BLaER1 treated with 17β-estradiol and CSF1 and Interleukin-3, amounts not matched to agents 10 nM and 100 nM (cell line): Measurements from ENCODE around the gene ACR.
"Not testable (repeated sequence)": the region's sequence is repeated elsewhere in the genome, so short reads cannot be mapped to it uniquely, and the experiment has no call there.

Experiments
- H3K27ac ChIP-seq, 11 experiments: shearing (Covaris generic); formaldehyde crosslinking; 2 replicates each; pipeline ENCODE4 v1.8.1; 2022
- H3K27me3 ChIP-seq, 11 experiments: shearing (Covaris generic); formaldehyde crosslinking; 2 replicates each; pipeline ENCODE4 v1.8.1; 2022
- H3K36me3 ChIP-seq, 11 experiments: shearing (Covaris generic); formaldehyde crosslinking; 2 replicates each; pipeline ENCODE4 v1.8.1; 2022
- H3K4me1 ChIP-seq, 10 experiments: shearing (Covaris generic); formaldehyde crosslinking; 2 replicates each; pipeline ENCODE4 v1.8.1; 2022
- H3K4me2 ChIP-seq, 11 experiments: shearing (Covaris generic); formaldehyde crosslinking; 2 replicates each; pipeline ENCODE4 v1.8.1; 2022
- H3K4me3 ChIP-seq, 10 experiments: shearing (Covaris generic); formaldehyde crosslinking; 2 replicates each; pipeline ENCODE4 v1.8.1; 2022
- H3K9ac ChIP-seq, 11 experiments: shearing (Covaris generic); formaldehyde crosslinking; 2 replicates each; pipeline ENCODE4 v1.8.1; 2022
- H3K9me3 ChIP-seq, 11 experiments: shearing (Covaris generic); formaldehyde crosslinking; replicated peaks in 1 of 11; 2 replicates each; pipeline ENCODE4 v1.8.1; 2022
- H4K20me1 ChIP-seq, 11 experiments: shearing (Covaris generic); formaldehyde crosslinking; 2 replicates each; pipeline ENCODE4 v1.8.1; 2022
- Cebpa-rat ChIP-seq, 11 experiments: shearing (Covaris generic); IDR thresholded peaks; 2 replicates each; pipeline ENCODE4 v1.8.1; 2022

The ACR gene

DNA sequence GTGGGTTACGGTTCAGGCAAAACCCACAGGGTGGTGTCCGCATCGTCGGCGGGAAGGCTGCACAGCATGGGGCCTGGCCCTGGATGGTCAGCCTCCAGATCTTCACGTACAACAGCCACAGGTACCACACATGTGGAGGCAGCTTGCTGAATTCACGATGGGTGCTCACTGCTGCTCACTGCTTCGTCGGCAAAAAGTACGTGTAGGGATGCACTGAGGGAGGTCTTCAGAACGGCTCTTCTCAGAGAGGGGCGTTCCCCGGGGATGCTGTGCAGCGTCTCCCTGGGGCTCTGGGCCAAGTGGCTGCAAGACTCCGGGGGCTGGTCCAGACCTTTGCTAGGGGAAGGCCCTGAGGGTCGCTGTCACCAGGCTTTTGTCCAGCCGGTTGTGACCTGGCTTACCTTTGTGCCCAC lies 1.3 kb downstream of the ACR start:
- Histone ChIP-seq H3K27ac (no peak overlapping the region), H3K36me3 (no peaks in the 10 kb centered on the region), H3K4me2 (peak overlapping the region; percentile 16 to 94 (median 71); a peak in 20 of 22 replicates), H3K4me3 (no peak overlapping the region), H3K27me3 (peaks cover 0 to 14% (median 0%) of the 10 kb centered on the region in 11 experiments; a peak in 5 of 22 replicates), H3K9ac (peak overlapping the region in 3 of 11 experiments; percentile 12 to 44 (median 14); a peak in 3 of 22 replicates), H3K9me3 (no peaks in the 10 kb centered on the region), H3K4me1 (peaks cover 13 to 26% (median 21%) of the 10 kb centered on the region in 10 experiments; a peak in 19 of 20 replicates), H4K20me1 (peaks cover 0 to 15% (median 0%) of the 10 kb centered on the region in 11 experiments; a peak in 3 of 22 replicates)
- TF ChIP-seq Cebpa-rat (IDR thresholded peaks at IDR 0.05): no peak

DNA sequence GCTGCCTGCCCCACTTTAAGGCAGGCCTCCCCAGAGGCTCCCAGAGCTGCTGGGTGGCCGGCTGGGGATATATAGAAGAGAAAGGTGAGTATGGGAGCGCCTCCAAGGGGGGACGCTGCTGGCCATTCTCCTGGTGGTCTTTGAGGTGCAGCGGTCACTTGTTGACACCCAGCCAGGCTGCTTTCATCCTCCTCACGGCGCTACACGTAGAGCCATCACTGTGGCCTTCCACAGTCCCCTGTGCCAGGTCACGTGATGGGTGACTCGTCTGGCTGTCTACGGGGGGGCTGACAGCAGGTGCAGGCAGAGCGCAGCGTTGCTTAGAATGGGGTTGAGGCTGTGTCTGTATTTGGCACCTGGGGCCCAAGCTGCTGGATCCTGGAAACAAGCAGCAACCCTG lies 1.9 kb downstream of the ACR start:
- Histone ChIP-seq H3K27ac (no peak overlapping the region), H3K9ac (peak overlapping the region in 3 of 11 experiments; percentile 12 to 44 (median 14); a peak in 1 of 22 replicates), H3K9me3 (no peaks in the 10 kb centered on the region), H3K27me3 (peaks cover 0 to 14% (median 0%) of the 10 kb centered on the region in 11 experiments; a peak in 5 of 22 replicates), H3K4me1 (peaks cover 13 to 26% (median 21%) of the 10 kb centered on the region in 10 experiments; a peak in 19 of 20 replicates), H3K36me3 (no peaks in the 10 kb centered on the region), H3K4me2 (peak overlapping the region; percentile 16 to 94 (median 71); a peak in 20 of 22 replicates), H3K4me3 (no peak overlapping the region), H4K20me1 (peaks cover 0 to 14% (median 0%) of the 10 kb centered on the region in 11 experiments; a peak in 2 of 22 replicates)
- no peak for TF ChIP-seq Cebpa-rat (IDR thresholded peaks at IDR 0.05)

DNA sequence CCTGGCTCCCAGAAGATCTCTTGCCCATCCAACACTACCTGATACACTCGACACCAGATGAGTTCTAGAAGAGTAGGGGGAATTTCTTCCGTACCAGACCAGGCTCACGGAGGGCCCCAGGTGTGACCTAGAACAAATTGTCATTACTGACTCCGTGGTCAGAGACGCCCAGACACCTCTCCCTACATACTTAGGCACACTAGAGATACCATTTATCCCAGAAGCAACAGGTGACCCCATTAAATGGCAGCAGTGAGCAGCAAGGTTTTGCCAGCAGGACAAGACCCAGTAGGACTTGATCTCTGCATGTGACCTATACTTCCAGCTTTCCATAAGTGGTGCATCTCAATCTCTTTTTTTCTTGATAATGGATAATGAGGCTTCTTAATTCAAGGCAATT lies 2.7 kb downstream of the ACR start:
- Histone ChIP-seq H3K4me2 (peak overlapping the region in 6 of 11 experiments; percentile 60 to 94 (median 86); a peak in 7 of 22 replicates), H4K20me1 (peaks cover 0 to 14% (median 0%) of the 10 kb centered on the region in 11 experiments; a peak in 3 of 22 replicates), H3K27me3 (peaks cover 0 to 14% (median 0%) of the 10 kb centered on the region in 11 experiments; a peak in 5 of 22 replicates), H3K4me1 (peaks cover 13 to 26% (median 21%) of the 10 kb centered on the region in 10 experiments; a peak in 19 of 20 replicates)
- not testable (repeated sequence) for H3K9me3 ChIP-seq, H3K27ac ChIP-seq, H3K4me3 ChIP-seq, H3K36me3 ChIP-seq, H3K9ac ChIP-seq

DNA sequence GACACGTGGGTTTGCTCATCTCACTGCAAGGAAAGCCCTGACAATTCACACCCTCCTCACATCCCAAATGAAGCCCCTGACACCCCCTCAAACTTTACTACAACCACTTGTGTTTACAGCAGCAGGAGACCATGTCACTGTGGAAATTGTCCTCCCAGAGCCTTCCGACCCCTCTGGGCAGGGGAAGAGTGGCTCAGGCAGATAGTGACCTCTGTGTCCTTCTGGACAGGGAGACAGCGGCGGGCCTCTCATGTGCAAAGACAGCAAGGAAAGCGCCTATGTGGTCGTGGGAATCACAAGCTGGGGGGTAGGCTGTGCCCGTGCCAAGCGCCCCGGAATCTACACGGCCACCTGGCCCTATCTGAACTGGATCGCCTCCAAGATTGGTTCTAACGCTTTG lies 6.4 kb downstream of the ACR start:
- not testable (repeated sequence) for H3K4me3 ChIP-seq, H4K20me1 ChIP-seq, H3K27me3 ChIP-seq, H3K9ac ChIP-seq, H3K36me3 ChIP-seq, H3K4me2 ChIP-seq, H3K27ac ChIP-seq, H3K9me3 ChIP-seq
- peaks cover 7 to 13% (median 11%) of the 10 kb centered on the region in 10 experiments; a peak in 19 of 20 replicates for H3K4me1 ChIP-seq

DNA sequence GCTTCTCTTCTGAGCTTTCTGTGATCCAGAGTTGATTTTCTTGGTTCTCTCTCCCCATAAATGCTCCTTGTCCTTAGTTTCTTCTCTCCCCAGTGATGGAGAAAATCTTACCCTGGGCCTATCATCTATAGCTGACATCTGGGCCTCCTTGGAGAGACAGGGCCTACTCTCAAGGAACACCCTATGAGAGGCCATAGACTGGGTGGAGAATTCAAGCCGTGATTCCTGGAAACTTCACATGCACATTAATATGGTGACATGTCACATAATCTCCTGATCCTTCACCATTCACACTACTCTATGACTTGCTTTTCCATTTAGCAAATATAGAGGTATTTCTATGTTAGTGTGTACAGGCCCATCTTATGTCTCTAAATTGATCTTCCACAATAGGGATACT lies 9.5 kb downstream of the ACR start:
- not testable (repeated sequence) for H3K27me3 ChIP-seq, H3K9me3 ChIP-seq, H3K4me2 ChIP-seq

DNA sequence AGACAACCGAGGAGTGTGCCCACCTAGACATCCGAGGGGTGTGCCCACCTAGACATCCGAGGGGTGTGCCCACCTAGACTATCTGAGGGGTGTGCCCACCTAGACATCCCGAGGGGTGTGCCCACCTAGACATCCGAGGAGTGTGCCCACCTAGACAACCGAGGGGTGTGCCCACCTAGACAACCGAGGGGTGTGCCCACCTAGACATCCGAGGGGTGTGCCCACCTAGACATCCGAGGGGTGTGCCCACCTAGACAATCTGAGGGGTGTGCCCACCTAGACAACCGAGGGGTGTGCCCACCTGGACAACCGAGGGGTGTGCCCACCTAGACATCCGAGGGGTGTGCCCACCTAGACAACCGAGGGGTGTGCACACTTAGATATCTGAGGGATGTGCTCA lies 10.6 kb downstream of the ACR start:
- H3K27me3 ChIP-seq, H3K9ac ChIP-seq, H3K4me2 ChIP-seq: not testable (repeated sequence)

More for the DNA sequence above, 9.5 kb downstream of the ACR start:
- H3K36me3 ChIP-seq, H3K27ac ChIP-seq, H3K4me1 ChIP-seq, H3K9ac ChIP-seq, H4K20me1 ChIP-seq, H3K4me3 ChIP-seq: not testable (repeated sequence)

DNA sequence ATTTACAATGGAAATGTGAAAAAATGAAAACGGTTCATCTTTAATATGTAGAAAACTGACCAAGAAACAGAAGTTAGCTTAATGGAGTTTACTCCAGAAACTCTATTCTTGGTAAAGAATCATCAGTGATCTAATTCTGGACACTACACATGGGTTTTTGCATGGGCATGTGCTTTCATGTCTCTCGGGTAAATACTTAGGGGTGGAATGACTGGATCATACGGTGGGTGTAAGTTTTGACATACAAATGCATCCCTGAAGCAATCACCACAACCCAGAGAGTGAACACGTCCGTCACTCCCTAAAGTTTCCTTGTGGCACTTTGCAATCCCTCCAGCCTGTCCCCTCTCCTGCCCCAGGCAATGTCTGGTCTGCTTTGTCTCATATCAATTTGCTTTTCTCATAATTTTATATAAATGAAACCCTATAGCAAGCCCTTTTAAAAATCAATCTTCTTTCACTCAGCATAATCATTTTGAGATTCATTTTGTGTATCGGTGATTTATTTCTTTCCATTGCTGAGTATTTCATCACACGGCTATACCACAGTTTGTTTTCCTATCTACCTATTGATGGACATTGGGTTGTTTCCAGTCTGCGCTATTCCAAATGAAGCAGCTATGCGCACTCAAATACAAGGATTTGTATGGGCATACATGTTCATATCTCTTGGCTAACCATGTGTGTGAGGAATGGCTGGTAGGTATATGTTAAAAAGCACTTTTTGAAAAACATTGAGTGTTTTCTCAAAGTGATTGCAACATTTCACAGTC lies 11.5 kb downstream of the ACR start:
- H3K9ac ChIP-seq, H3K27me3 ChIP-seq, H4K20me1 ChIP-seq, H3K36me3 ChIP-seq, H3K4me3 ChIP-seq, H3K4me1 ChIP-seq, H3K9me3 ChIP-seq, H3K27ac ChIP-seq, H3K4me2 ChIP-seq: not testable (repeated sequence)

More for the DNA sequence above, 10.6 kb downstream of the ACR start:
- H3K4me1 ChIP-seq, H3K4me3 ChIP-seq, H3K36me3 ChIP-seq, H3K27ac ChIP-seq, H4K20me1 ChIP-seq, H3K9me3 ChIP-seq: not testable (repeated sequence)

DNA sequence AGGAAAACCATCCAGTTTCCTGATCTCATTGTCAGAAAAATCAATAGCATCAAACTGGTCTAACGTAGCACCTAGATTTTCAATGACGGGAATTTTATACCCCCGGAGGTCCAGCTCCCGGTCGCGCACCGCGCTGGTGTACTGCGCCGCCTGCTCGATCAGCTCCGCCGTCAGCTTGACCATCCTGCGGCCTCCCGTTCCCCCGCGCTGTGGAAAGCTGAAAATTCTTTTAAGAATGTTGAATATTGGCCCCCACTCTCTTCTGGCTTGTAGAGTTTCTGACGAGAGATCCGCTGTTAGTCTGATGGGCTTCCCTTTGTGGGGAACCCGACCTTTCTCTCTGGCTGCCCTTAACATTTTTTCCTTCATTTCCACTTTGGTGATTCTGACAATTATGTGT lies 17.2 kb downstream of the ACR start:
- H3K27ac ChIP-seq, H4K20me1 ChIP-seq, H3K27me3 ChIP-seq, H3K9ac ChIP-seq, H3K9me3 ChIP-seq, H3K4me3 ChIP-seq, H3K36me3 ChIP-seq, H3K4me2 ChIP-seq: not testable (repeated sequence)
- peaks cover 3 to 15% (median 6%) of the 10 kb centered on the region in 10 experiments; a peak in 11 of 20 replicates for H3K4me1 ChIP-seq

DNA sequence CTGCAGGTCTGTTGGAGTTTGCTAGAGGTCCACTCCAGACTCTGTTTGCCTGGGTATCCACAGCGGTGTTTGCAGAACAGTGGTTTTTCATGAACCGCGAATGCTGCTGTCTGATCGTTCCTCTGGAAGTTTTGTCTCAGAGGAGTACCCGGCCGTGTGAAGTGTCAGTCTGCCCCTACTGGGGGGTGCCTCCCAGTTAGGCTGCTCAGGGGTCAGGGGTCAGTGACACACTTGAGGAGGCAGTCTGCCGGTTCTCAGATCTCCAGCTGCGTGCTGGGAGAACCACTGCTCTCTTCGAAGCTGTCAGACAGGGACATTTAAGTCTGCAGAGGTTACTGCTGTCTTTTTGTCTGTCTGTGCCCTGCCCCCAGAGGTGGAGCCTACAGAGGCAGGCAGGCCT lies 18.4 kb downstream of the ACR start:
- not testable (repeated sequence) for H3K36me3 ChIP-seq, H3K9me3 ChIP-seq, H4K20me1 ChIP-seq, H3K27me3 ChIP-seq
- peaks cover 3 to 15% (median 6%) of the 10 kb centered on the region in 10 experiments; a peak in 11 of 20 replicates for H3K4me1 ChIP-seq
- peak overlapping the region in 5 of 11 experiments; percentile 64 to 74 (median 72); a peak in 6 of 22 replicates for H3K9ac ChIP-seq
- peak overlapping the region in 3 of 11 experiments; percentile 61 to 66 (median 65); a peak in 4 of 22 replicates for H3K27ac ChIP-seq
- peak overlapping the region in 8 of 11 experiments; percentile 60 to 82 (median 76); a peak in 9 of 22 replicates for H3K4me2 ChIP-seq
- H3K4me3 ChIP-seq: peak overlapping the region in 7 of 10 experiments; percentile 48 to 60 (median 55); a peak in 7 of 20 replicates

DNA sequence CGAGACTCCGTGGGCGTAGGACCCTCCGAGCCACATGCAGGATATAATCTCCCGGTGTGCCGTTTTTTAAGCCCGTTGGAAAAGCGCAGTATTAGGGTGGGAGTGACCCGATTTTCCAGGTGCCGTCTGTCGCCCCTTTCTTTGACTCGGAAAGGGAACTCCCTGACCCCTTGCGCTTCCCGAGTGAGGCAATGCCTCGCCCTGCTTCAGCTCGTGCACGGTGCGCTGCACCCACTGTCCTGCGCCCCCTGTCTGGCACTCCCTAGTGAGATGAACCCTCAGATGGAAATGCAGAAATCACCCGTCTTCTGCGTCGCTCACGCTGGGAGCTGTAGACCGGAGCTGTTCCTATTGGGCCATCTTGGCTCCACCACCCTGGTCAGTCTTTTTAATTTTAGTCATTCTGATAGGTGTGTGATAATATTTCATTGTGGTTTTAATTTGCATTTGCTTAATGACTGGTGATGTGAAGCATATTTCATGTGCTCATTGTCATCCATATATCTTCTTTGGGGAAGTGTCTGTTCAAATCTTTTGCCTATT lies 19.0 kb downstream of the ACR start:
- Histone ChIP-seq H3K27ac (peak overlapping the region in 10 of 11 experiments; percentile 27 to 76 (median 66); a peak in 15 of 22 replicates), H3K4me3 (peak overlapping the region; percentile 48 to 68 (median 56)), H3K4me2 (peak overlapping the region; percentile 60 to 82 (median 76)), H3K9ac (peak overlapping the region; percentile 29 to 74 (median 70); a peak in 21 of 22 replicates), H3K4me1 (peaks cover 3 to 15% (median 6%) of the 10 kb centered on the region in 10 experiments; a peak in 11 of 20 replicates)
- not testable (repeated sequence) for H3K36me3 ChIP-seq, H3K27me3 ChIP-seq, H4K20me1 ChIP-seq, H3K9me3 ChIP-seq

DNA sequence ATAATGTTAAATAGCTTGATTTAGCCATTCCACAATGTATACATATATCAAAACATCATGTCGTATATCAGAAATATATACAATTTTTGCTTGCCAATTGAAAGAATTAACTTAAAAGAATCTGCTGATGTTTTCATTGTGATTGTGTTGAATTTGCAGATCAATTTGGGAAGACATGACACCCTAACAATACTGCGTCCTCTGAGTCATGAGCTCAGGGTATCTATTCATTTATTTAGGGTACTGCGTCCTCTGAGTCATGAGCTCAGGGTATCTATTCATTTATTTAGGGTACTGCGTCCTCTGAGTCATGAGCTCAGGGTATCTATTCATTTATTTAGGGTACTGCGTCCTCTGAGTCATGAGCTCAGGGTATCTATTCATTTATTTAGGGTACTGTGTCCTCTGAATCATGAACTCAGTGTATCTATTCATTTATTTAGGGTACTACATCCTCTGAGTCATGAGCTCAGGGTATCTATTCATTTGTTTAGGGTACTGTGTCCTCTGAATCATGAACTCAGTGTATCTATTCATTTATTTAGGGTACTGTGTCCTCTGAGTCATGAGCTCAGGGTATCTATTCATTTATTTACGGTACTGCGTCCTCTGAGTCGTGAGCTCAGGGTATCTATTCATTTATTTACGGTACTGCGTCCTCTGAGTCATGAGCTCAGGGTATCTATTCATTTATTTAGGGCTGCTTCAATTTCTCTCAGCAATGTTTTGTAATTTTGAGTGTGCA lies 21.8 kb downstream of the ACR start:
- H3K36me3 ChIP-seq, H3K27ac ChIP-seq, H3K4me2 ChIP-seq, H3K9me3 ChIP-seq, H3K27me3 ChIP-seq, H3K9ac ChIP-seq, H4K20me1 ChIP-seq, H3K4me3 ChIP-seq: not testable (repeated sequence)
- H3K4me1 ChIP-seq: peaks cover 3 to 15% (median 6%) of the 10 kb centered on the region in 10 experiments; a peak in 11 of 20 replicates

DNA sequence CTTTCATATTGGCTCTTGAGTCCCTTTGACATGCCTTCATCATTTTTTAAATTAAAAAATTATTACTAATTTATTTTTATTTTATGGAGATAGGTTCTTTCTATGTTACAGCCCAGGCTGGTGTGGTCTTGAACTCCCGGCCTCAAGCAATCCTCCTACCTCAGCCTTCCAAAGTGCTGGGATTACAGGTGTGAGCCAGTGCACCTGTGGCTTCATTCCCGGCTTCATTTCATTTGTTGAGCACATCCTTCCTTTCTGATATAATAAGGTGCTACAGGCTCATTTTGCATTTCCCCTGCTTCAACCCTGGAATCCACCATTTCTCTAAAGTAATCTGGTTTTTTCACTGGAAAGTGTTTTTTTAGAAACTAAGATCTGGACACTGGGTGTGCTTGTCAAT lies 23.8 kb downstream of the ACR start:
- H4K20me1 ChIP-seq, H3K9ac ChIP-seq, H3K36me3 ChIP-seq, H3K4me2 ChIP-seq, H3K27me3 ChIP-seq, H3K4me3 ChIP-seq, H3K9me3 ChIP-seq, H3K27ac ChIP-seq: not testable (repeated sequence)
- peaks cover 3 to 15% (median 6%) of the 10 kb centered on the region in 10 experiments; a peak in 10 of 20 replicates for H3K4me1 ChIP-seq

DNA sequence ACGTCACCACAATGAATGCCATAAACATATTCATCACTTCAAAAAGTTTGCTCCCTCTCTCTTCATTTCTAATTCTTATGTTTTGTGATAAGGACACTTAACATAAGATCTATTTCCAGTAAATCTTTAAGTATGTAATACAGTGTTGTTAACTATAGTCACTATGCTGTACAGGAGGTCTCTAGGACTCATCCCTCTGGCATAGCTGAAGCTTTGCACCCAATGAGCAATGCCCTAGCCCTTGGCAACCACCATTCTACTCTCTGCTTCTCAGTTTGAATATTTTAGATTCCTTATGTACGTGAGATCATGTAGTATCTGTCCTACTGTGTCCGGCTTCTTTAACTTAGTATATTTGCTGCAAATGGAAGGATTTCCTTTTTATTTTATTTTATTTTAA lies 26.3 kb downstream of the ACR start:
- not testable (repeated sequence) for H3K36me3 ChIP-seq, H3K4me2 ChIP-seq, H3K4me3 ChIP-seq, H3K27ac ChIP-seq, H4K20me1 ChIP-seq, H3K9ac ChIP-seq, H3K9me3 ChIP-seq, H3K4me1 ChIP-seq, H3K27me3 ChIP-seq
